ENCODE results near the gene LRRC26. TPM values are rescaled to one million over a fixed set of nuclear protein-coding genes. Genes with fewer than 3 reads are reported as not detected.
"Not testable (repeated sequence)": the region's sequence is repeated elsewhere in the genome, so short reads cannot be mapped to it uniquely, and the experiment has no call there.

Gene LRRC26
- total and polyA plus RNA-seq, 8 donors: 1.00 to 440 (median 5.7) TPM; not detected in 2

- DNase-seq: peak; percentile 73 to 79
- Histone ChIP-seq H3K27ac (peak overlapping the region; percentile 82 to 86 (median 83)), H3K4me3 (peak overlapping the region; percentile 71 to 91 (median 74)), H3K9me3 (peaks cover 0 to 13% (median 9%) of the 10 kb centered on the region in 4 donors), H3K4me1 (peaks cover 31 to 44% (median 43%) of the 10 kb centered on the region in 4 donors), H3K27me3 (peaks cover 0 to 26% (median 3%) of the 10 kb centered on the region in 3 donors), H3K36me3 (no peaks in the 10 kb centered on the region)
- 5 to 20% (median 12%) methylated on average over 24 of the region's 24 CpGs for WGBS, 5 donors
- TF ChIP-seq EP300 (IDR thresholded peaks at IDR 0.05): no peak
- TF ChIP-seq CTCF (IDR thresholded peaks at IDR 0.05): no peak
- peak in 2 of 3 donors; percentile 13 to 15 for TF ChIP-seq POLR2AphosphoS5 (IDR thresholded peaks at IDR 0.05)
- no peak for TF ChIP-seq POLR2A (IDR thresholded peaks at IDR 0.05)
- intact Hi-C loops (cut with DNase I; ENCODE audit: low total_unique reads): no loop called here
These were observed 42.3 kb downstream of the LRRC26 start for GRCh38 chr9:137127301-137128157.

DNA sequence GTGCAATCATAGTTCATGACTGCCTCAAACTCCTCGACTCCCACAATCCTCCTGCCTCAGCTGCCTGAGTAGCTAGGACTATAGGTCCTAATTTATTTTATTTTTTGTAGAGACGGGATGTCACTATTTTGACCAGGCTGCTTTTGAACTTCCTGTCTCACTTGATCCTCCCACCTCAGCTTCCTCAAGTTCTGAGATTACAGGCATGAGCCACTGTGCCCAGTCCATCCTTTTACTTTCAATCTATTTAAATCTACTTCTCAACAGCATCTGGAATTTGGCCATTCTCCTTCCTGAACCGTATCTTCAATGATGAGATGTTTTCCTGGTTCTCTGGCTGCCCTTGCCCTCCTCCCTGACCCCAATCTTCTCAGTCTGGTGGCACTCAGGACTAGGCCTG, 43.1 kb downstream of the LRRC26 start:
- Histone ChIP-seq H3K27ac (peak overlapping the region; percentile 70 to 86 (median 83)), H3K4me1 (peaks cover 31 to 51% (median 46%) of the 10 kb centered on the region in 4 donors), H3K27me3 (peaks cover 0 to 18% (median 3%) of the 10 kb centered on the region in 3 donors), H3K4me3 (peak overlapping the region in 3 of 4 donors; percentile 71 to 91 (median 75)), H3K36me3 (no peaks in the 10 kb centered on the region), H3K9me3 (peaks cover 0 to 13% (median 9%) of the 10 kb centered on the region in 4 donors)
- intact Hi-C loops (cut with DNase I; ENCODE audit: low total_unique reads): no loop called here
- 25 to 37% (median 33%) methylated on average over 3 of the region's 3 CpGs for WGBS, 5 donors
- TF ChIP-seq POLR2A (IDR thresholded peaks at IDR 0.05): no peak
- TF ChIP-seq CTCF (IDR thresholded peaks at IDR 0.05): no peak
- TF ChIP-seq POLR2AphosphoS5 (IDR thresholded peaks at IDR 0.05): no peak
- TF ChIP-seq EP300 (IDR thresholded peaks at IDR 0.05): no peak
- no peak for DNase-seq

DNA sequence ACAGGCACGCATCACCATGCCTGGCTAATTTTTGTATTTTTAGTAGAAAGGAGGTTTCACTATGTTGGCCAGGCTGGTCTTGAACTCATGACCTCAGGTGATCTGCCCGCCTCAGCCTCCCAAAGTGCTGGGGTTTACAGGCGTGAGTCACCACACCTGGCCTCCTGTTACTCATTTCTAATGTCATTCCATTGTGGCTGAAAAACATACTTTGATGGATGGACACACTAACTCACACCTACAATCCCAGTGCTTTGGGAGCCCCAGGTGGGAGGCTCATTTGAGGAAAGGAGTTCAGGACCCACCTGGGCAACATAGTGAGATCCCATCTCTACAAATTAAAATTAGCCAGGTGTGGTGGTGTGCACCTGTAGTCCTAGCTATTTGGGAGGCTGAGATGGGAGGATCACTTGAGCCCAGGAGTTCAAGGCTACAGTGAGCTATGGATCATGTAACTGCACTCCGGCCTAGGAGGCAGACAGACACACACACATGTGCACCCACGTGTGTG, 45.8 kb downstream of the LRRC26 start:
- H3K36me3 ChIP-seq; DNase-seq; H3K9me3 ChIP-seq; H3K4me3 ChIP-seq; H3K27me3 ChIP-seq; H3K27ac ChIP-seq; intact Hi-C loops (cut with DNase I; ENCODE audit: low total_unique reads): not testable (repeated sequence)
- WGBS, 5 donors: 84 to 95% (median 91%) methylated on average over 5 of the region's 5 CpGs
- peaks cover 24 to 40% (median 35%) of the 10 kb centered on the region in 4 donors for H3K4me1 ChIP-seq

DNA sequence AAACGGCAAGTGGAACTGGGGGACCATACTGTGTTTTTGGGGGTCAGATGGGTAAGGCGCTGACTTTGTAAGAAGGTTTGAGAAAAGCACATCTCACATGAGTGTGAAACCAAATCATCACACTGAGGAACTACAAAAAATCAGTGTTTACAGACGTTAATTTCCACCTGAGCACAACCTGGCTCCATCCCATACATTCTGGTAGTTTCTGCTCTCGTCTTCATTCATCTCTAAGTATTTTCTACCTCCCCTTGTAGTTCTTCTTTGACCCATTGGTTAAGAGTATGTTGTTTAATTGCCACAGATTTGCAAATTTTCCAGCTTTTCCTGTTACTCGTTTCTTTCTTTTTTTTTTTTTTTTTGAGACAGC, 46.4 kb downstream of the LRRC26 start:
- no peak overlapping the region for H3K27ac ChIP-seq
- intact Hi-C loops (cut with DNase I; ENCODE audit: low total_unique reads): no loop called here
- no peaks in the 10 kb centered on the region for H3K27me3 ChIP-seq
- no peaks in the 10 kb centered on the region for H3K36me3 ChIP-seq
- no peak for DNase-seq
- no peak for TF ChIP-seq EP300 (IDR thresholded peaks at IDR 0.05)
- TF ChIP-seq CTCF (IDR thresholded peaks at IDR 0.05): no peak
- no peak for TF ChIP-seq POLR2A (IDR thresholded peaks at IDR 0.05)
- TF ChIP-seq POLR2AphosphoS5 (IDR thresholded peaks at IDR 0.05): no peak
- no peak overlapping the region for H3K4me3 ChIP-seq
- 70 to 88% (median 77%) methylated on average over 5 of the region's 5 CpGs for WGBS, 5 donors
- peaks cover 19 to 34% (median 29%) of the 10 kb centered on the region in 4 donors for H3K4me1 ChIP-seq
- no peaks in the 10 kb centered on the region for H3K9me3 ChIP-seq

- peaks cover 14 to 29% (median 24%) of the 10 kb centered on the region in 4 donors for H3K4me1 ChIP-seq
- H3K36me3 ChIP-seq; H3K9me3 ChIP-seq; DNase-seq; H3K4me3 ChIP-seq; intact Hi-C loops (cut with DNase I; ENCODE audit: low total_unique reads); H3K27ac ChIP-seq; H3K27me3 ChIP-seq: not testable (repeated sequence)
- 84 to 92% (median 90%) methylated on average over 15 to 16 of the region's 16 CpGs for WGBS, 5 donors
These were observed 46.9 kb downstream of the LRRC26 start for GRCh38 chr9:137122796-137123467.

DNA sequence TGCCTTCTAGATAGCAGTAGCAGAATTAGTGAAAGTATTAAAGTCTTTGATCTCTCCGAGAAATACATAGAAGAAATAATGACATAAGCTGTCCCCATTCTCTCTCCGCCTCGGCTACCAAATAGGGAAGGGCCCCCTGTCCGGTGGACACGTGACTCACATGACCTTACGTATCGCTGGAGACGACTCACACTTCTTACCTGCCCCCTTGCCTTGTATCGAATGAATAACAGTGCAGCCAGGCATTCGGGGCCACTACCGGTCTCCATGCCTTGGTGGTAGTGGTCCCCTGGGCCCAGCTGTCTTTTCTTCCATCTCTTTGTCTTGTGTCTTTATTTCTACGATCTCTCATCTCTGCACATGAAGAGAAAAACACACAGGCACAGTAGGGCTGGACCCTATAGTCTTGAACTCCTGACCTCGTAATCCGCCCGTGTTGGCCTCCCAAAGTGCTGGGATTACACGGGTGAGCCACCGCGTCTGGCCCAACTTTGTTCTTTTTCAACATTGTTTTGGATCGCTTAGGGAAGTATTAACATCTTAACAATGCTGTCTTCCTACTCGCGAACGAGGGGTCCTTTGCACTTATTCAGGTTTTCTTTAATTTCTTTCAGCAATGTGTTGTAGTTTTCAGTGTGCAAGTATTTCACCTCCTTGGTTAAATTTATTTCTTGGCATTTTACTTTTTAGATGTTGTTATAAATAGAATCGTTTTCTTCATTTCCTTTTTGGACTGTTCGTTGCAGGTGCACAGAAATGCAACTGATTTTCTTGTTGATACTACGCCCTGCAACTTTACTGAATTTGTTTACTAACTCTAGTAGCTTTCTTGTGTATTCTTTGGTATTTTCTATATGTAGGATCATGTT, 47.7 kb downstream of the LRRC26 start:
- WGBS, 5 donors: 59 to 69% (median 62%) methylated on average over 17 to 25 of the region's 25 CpGs
- DNase-seq; H3K4me3 ChIP-seq; H3K27me3 ChIP-seq; H3K9me3 ChIP-seq; H3K27ac ChIP-seq; H3K36me3 ChIP-seq; intact Hi-C loops (cut with DNase I; ENCODE audit: low total_unique reads): not testable (repeated sequence)
- peaks cover 11 to 21% (median 16%) of the 10 kb centered on the region in 4 donors for H3K4me1 ChIP-seq

All from stomach (tissue), 9 donors.